Measurements from ENCODE around the gene B4GALT5.

B4GALT5 gene

GRCh38 chr20:49684335-49684997, 29.2 kb downstream of the B4GALT5 start:
- peaks cover 15 to 100% (median 92%) of the 10 kb centered on the region in 11 experiments; a peak in 19 of 22 replicates for H4K20me1 ChIP-seq
- peak overlapping the region in 4 of 11 experiments; percentile 33 to 59 (median 46); a peak in 6 of 22 replicates for H3K9ac ChIP-seq
- peaks cover 0 to 32% (median 13%) of the 10 kb centered on the region in 11 experiments; a peak in 12 of 22 replicates for H3K36me3 ChIP-seq
- no peak for TF ChIP-seq Cebpa-rat (IDR thresholded peaks at IDR 0.05)
- peaks cover 43 to 100% (median 74%) of the 10 kb centered on the region in 10 experiments for H3K4me1 ChIP-seq
- no peak overlapping the region for H3K4me3 ChIP-seq
- H3K9me3 ChIP-seq (replicated peaks in 1 of 11) = no peaks in the 10 kb centered on the region
- H3K4me2 ChIP-seq = peak overlapping the region in 10 of 11 experiments; percentile 22 to 93 (median 54); a peak in 19 of 22 replicates
- H3K27ac ChIP-seq = peak overlapping the region in 9 of 11 experiments; percentile 2 to 69 (median 15); a peak in 12 of 22 replicates
- H3K27me3 ChIP-seq = no peaks in the 10 kb centered on the region

- peak overlapping the region in 2 of 11 experiments; percentile 96 to 97; a peak in 4 of 22 replicates for H3K27ac ChIP-seq
- no peaks in the 10 kb centered on the region for H3K9me3 ChIP-seq (replicated peaks in 1 of 11)
- peaks cover 0 to 32% (median 13%) of the 10 kb centered on the region in 11 experiments; a peak in 12 of 22 replicates for H3K36me3 ChIP-seq
- H3K9ac ChIP-seq = peak overlapping the region in 1 of 11 experiments; percentile 3; a peak in 1 of 22 replicates
- peaks cover 6 to 100% (median 88%) of the 10 kb centered on the region in 11 experiments; a peak in 19 of 22 replicates for H4K20me1 ChIP-seq
- no peaks in the 10 kb centered on the region for H3K27me3 ChIP-seq
- peaks cover 44 to 100% (median 79%) of the 10 kb centered on the region in 10 experiments for H3K4me1 ChIP-seq
- TF ChIP-seq Cebpa-rat (IDR thresholded peaks at IDR 0.05) = no peak
- no peak overlapping the region for H3K4me3 ChIP-seq
- peak overlapping the region in 4 of 11 experiments; percentile 80 to 95 (median 93); a peak in 8 of 22 replicates for H3K4me2 ChIP-seq
Measured at GRCh38 chr20:49682798-49683197, 30.9 kb downstream of the B4GALT5 start.

GRCh38 chr20:49682278-49682677, 31.4 kb downstream of the B4GALT5 start:
- TF ChIP-seq Cebpa-rat (IDR thresholded peaks at IDR 0.05) = no peak
- Histone ChIP-seq H3K27me3 (no peaks in the 10 kb centered on the region), H3K4me2 (peak overlapping the region in 5 of 11 experiments; percentile 60 to 95 (median 93); a peak in 9 of 22 replicates), H3K9ac (peak overlapping the region in 2 of 11 experiments; percentile 3 to 13; a peak in 2 of 22 replicates), H3K27ac (peak overlapping the region in 4 of 11 experiments; percentile 45 to 97 (median 91); a peak in 8 of 22 replicates), H4K20me1 (peaks cover under 1 to 100% (median 88%) of the 10 kb centered on the region in 11 experiments; a peak in 17 of 22 replicates), H3K4me3 (no peak overlapping the region), H3K36me3 (peaks cover 0 to 32% (median 13%) of the 10 kb centered on the region in 11 experiments; a peak in 12 of 22 replicates), H3K4me1 (peaks cover 46 to 100% (median 80%) of the 10 kb centered on the region in 10 experiments), H3K9me3 (replicated peaks in 1 of 11) (no peaks in the 10 kb centered on the region)

GRCh38 chr20:49681850-49682216, 31.8 kb downstream of the B4GALT5 start:
- H3K27me3 ChIP-seq = no peaks in the 10 kb centered on the region
- peak overlapping the region in 2 of 11 experiments; percentile 13 to 14; a peak in 2 of 22 replicates for H3K9ac ChIP-seq
- H3K36me3 ChIP-seq = peaks cover 0 to 32% (median 13%) of the 10 kb centered on the region in 11 experiments; a peak in 12 of 22 replicates
- peaks cover 48 to 100% (median 82%) of the 10 kb centered on the region in 10 experiments for H3K4me1 ChIP-seq
- H3K4me2 ChIP-seq = peak overlapping the region in 6 of 11 experiments; percentile 60 to 95 (median 86); a peak in 10 of 22 replicates
- H3K9me3 ChIP-seq (replicated peaks in 1 of 11) = no peaks in the 10 kb centered on the region
- H3K4me3 ChIP-seq = 0 out of 20 replicates have a peak overlapping the region, but pooled peaks of 1 of the 10 experiments have one; percentile 6
- peak overlapping the region in 5 of 11 experiments; percentile 8 to 97 (median 86); a peak in 8 of 22 replicates for H3K27ac ChIP-seq
- no peak for TF ChIP-seq Cebpa-rat (IDR thresholded peaks at IDR 0.05)
- H4K20me1 ChIP-seq = peaks cover 0 to 100% (median 88%) of the 10 kb centered on the region in 11 experiments; a peak in 17 of 22 replicates

- Histone ChIP-seq H3K36me3 (peaks cover 0 to 32% (median 13%) of the 10 kb centered on the region in 11 experiments; a peak in 12 of 22 replicates), H3K9ac (peak overlapping the region in 3 of 11 experiments; percentile 13 to 81 (median 25); a peak in 3 of 22 replicates), H4K20me1 (peaks cover 0 to 100% (median 88%) of the 10 kb centered on the region in 11 experiments; a peak in 15 of 22 replicates), H3K4me3 (no peak overlapping the region), H3K4me1 (peaks cover 45 to 100% (median 82%) of the 10 kb centered on the region in 10 experiments), H3K4me2 (peak overlapping the region in 7 of 11 experiments; percentile 17 to 95 (median 80); a peak in 11 of 22 replicates), H3K27me3 (no peaks in the 10 kb centered on the region), H3K27ac (peak overlapping the region in 4 of 11 experiments; percentile 45 to 97 (median 91); a peak in 8 of 22 replicates), H3K9me3 (replicated peaks in 1 of 11) (no peaks in the 10 kb centered on the region)
- TF ChIP-seq Cebpa-rat (IDR thresholded peaks at IDR 0.05) = peak in 2 of 11 experiments; percentile 73 to 85; a peak in 5 of 22 replicates
Measured at GRCh38 chr20:49680484-49680883, 33.2 kb downstream of the B4GALT5 start.

- Histone ChIP-seq H3K4me3 (no peak overlapping the region), H4K20me1 (peaks cover 0 to 100% (median 88%) of the 10 kb centered on the region in 11 experiments; a peak in 15 of 22 replicates), H3K36me3 (peaks cover 0 to 32% (median 13%) of the 10 kb centered on the region in 11 experiments; a peak in 12 of 22 replicates), H3K27me3 (no peaks in the 10 kb centered on the region), H3K4me2 (peak overlapping the region in 9 of 11 experiments; percentile 75 to 95 (median 81); a peak in 19 of 22 replicates), H3K4me1 (peaks cover 36 to 100% (median 79%) of the 10 kb centered on the region in 10 experiments), H3K9ac (peak overlapping the region in 4 of 11 experiments; percentile 65 to 81 (median 79); a peak in 7 of 22 replicates), H3K9me3 (replicated peaks in 1 of 11) (no peaks in the 10 kb centered on the region), H3K27ac (peak overlapping the region in 7 of 11 experiments; percentile 18 to 97 (median 86); a peak in 14 of 22 replicates)
- TF ChIP-seq Cebpa-rat (IDR thresholded peaks at IDR 0.05) = no peak
Measured at GRCh38 chr20:49679634-49680033, 34.0 kb downstream of the B4GALT5 start.

GRCh38 chr20:49677777-49678758, 35.6 kb downstream of the B4GALT5 start:
- no peaks in the 10 kb centered on the region for H3K9me3 ChIP-seq (replicated peaks in 1 of 11)
- peak overlapping the region in 2 of 10 experiments; percentile 32 to 38; a peak in 3 of 20 replicates for H3K4me3 ChIP-seq
- no peak for TF ChIP-seq Cebpa-rat (IDR thresholded peaks at IDR 0.05)
- H3K27ac ChIP-seq = peak overlapping the region; percentile 18 to 97 (median 71); a peak in 18 of 22 replicates
- peak overlapping the region; percentile 48 to 95 (median 80) for H3K4me2 ChIP-seq
- H3K9ac ChIP-seq = peak overlapping the region in 6 of 11 experiments; percentile 34 to 81 (median 71); a peak in 8 of 22 replicates
- H4K20me1 ChIP-seq = peaks cover 0 to 100% (median 90%) of the 10 kb centered on the region in 11 experiments; a peak in 15 of 22 replicates
- peaks cover 0 to 22% (median 10%) of the 10 kb centered on the region in 11 experiments; a peak in 11 of 22 replicates for H3K36me3 ChIP-seq
- no peaks in the 10 kb centered on the region for H3K27me3 ChIP-seq
- peaks cover 32 to 92% (median 72%) of the 10 kb centered on the region in 10 experiments for H3K4me1 ChIP-seq
